ENCODE data around the gene CATSPER3.

Gene CATSPER3

GRCh38 chr5:135008981-135009735 is 41.5 kb downstream of the CATSPER3 start:
- no peak for TF ChIP-seq CTCF (IDR thresholded peaks at IDR 0.05; ENCODE audit: control extremely low read depth, extremely low read depth, low read depth, missing control alignments)
- ChIA-PET CTCF (interaction anchor here (1.3 kb wide), 1 partner anchor 13 kb away, joined by 3 read pairs; no protein-coding TSS in a partner anchor), POLR2A (no interaction called here)
- DNase-seq (ENCODE audit: extremely low spot score) = no peak

GRCh38 chr5:135009736-135010501 is 42.2 kb downstream of the CATSPER3 start:
- ChIA-PET CTCF (interaction anchor here (0.9 to 1.3 kb wide), 3 partner anchors 9 to 14 kb away, joined by 3 to 4 read pairs (median 3); no protein-coding TSS in a partner anchor), POLR2A (no interaction called here)
- DNase-seq (ENCODE audit: extremely low spot score) = no peak
- TF ChIP-seq CTCF (IDR thresholded peaks at IDR 0.05; ENCODE audit: control extremely low read depth, extremely low read depth, low read depth, missing control alignments) = no peak

- ChIA-PET POLR2A (no interaction called here), CTCF (interaction anchor here (0.9 to 1.0 kb wide), 2 partner anchors 8 to 13 kb away, joined by 3 to 4 read pairs; no protein-coding TSS in a partner anchor)
- TF ChIP-seq CTCF (IDR thresholded peaks at IDR 0.05; ENCODE audit: control extremely low read depth, extremely low read depth, low read depth, missing control alignments) = no peak
- DNase-seq (ENCODE audit: extremely low spot score) = no peak
Measured at GRCh38 chr5:135010502-135011354, 43.0 kb downstream of the CATSPER3 start.

GRCh38 chr5:135011355-135012032 is 43.8 kb downstream of the CATSPER3 start:
- DNase-seq (ENCODE audit: extremely low spot score) = no peak
- no peak for TF ChIP-seq CTCF (IDR thresholded peaks at IDR 0.05; ENCODE audit: control extremely low read depth, extremely low read depth, low read depth, missing control alignments)
- ChIA-PET POLR2A (no interaction called here), CTCF (interaction anchor here (1.0 to 1.1 kb wide), 2 partner anchors 8 to 11 kb away, joined by 3 read pairs; no protein-coding TSS in a partner anchor)

GRCh38 chr5:135012033-135012588 is 44.4 kb downstream of the CATSPER3 start:
- no peak for TF ChIP-seq CTCF (IDR thresholded peaks at IDR 0.05; ENCODE audit: control extremely low read depth, extremely low read depth, low read depth, missing control alignments)
- ChIA-PET POLR2A (no interaction called here), CTCF (interaction anchor here (1.1 kb wide), 1 partner anchor 10 kb away, joined by 3 read pairs; no protein-coding TSS in a partner anchor)
- no peak for DNase-seq (ENCODE audit: extremely low spot score)
